Measurements from ENCODE around the gene NET1. TPM values are rescaled to one million over a fixed set of nuclear protein-coding genes. Genes with fewer than 3 reads are reported as not detected.

The NET1 gene
- total RNA-seq, 2 experiments from 2014 or later = 25.3 to 25.6 TPM

- POLR2A ChIA-PET = no interaction called here
- no peaks in the 10 kb centered on the region for H3K27me3 Mint-ChIP-seq
- H3K4me1 Mint-ChIP-seq (ENCODE audit: low read depth) = peaks cover 16% of the 10 kb centered on the region
- no peak overlapping the region for H3K4me3 Mint-ChIP-seq
- intact Hi-C loops (cut with micrococcal nuclease) = no loop called here
- no peak for DNase-seq
- H3K27ac Mint-ChIP-seq = no peak overlapping the region
- peaks cover 4% of the 10 kb centered on the region for H3K9me3 Mint-ChIP-seq
- CTCF ChIA-PET = interaction anchor here (0.8 to 5.8 kb wide), 16 partner anchors 9 to 618 kb away, joined by 3 to 65 read pairs (median 6); partner anchors contain the start of gene AKR1C3
- peaks cover 14% of the 10 kb centered on the region for H3K36me3 Mint-ChIP-seq
Measured at GRCh38 chr10:5433182-5433581, 20.8 kb downstream of the NET1 start.

- H3K4me1 Mint-ChIP-seq (ENCODE audit: low read depth) = peaks cover 17% of the 10 kb centered on the region
- peaks cover 4% of the 10 kb centered on the region for H3K9me3 Mint-ChIP-seq
- intact Hi-C loops (cut with micrococcal nuclease) = loop anchor here (1.0 to 2.0 kb wide), 3 partner anchors 50 to 617 kb away; no protein-coding TSS in a partner anchor
- DNase-seq = no peak
- H3K27ac Mint-ChIP-seq = no peak overlapping the region
- no peak overlapping the region for H3K4me3 Mint-ChIP-seq
- ChIA-PET POLR2A (no interaction called here), CTCF (interaction anchor here (0.6 to 5.8 kb wide), 25 partner anchors 9 to 621 kb away, joined by 3 to 65 read pairs (median 5); no protein-coding TSS in a partner anchor)
- no peaks in the 10 kb centered on the region for H3K27me3 Mint-ChIP-seq
- H3K36me3 Mint-ChIP-seq = peaks cover 12% of the 10 kb centered on the region
Measured at GRCh38 chr10:5434017-5434753, 21.8 kb downstream of the NET1 start.

- no peak overlapping the region for H3K27ac Mint-ChIP-seq
- no peaks in the 10 kb centered on the region for H3K27me3 Mint-ChIP-seq
- DNase-seq = no peak
- no peak overlapping the region for H3K4me3 Mint-ChIP-seq
- peaks cover 10% of the 10 kb centered on the region for H3K36me3 Mint-ChIP-seq
- CTCF ChIA-PET = interaction anchor here (0.6 to 5.8 kb wide), 15 partner anchors 8 to 1375 kb away, joined by 3 to 65 read pairs (median 8); no protein-coding TSS in a partner anchor
- peaks cover 4% of the 10 kb centered on the region for H3K9me3 Mint-ChIP-seq
- intact Hi-C loops (cut with micrococcal nuclease) = loop anchor here (2.0 kb wide), 1 partner anchor 619 kb away; no protein-coding TSS in a partner anchor
- peaks cover 17% of the 10 kb centered on the region for H3K4me1 Mint-ChIP-seq (ENCODE audit: low read depth)
- POLR2A ChIA-PET = no interaction called here
Measured at GRCh38 chr10:5435328-5435727, 23.0 kb downstream of the NET1 start.

GRCh38 chr10:5440206-5440605 lies 27.8 kb downstream of the NET1 start:
- CTCF ChIA-PET = interaction anchor here (0.6 to 9.6 kb wide), 5 partner anchors 146 to 625 kb away, joined by 3 to 237 read pairs (median 6); no protein-coding TSS in a partner anchor
- no peak overlapping the region for H3K27ac Mint-ChIP-seq

GRCh38 chr10:5441106-5441505 lies 28.7 kb downstream of the NET1 start:
- CTCF ChIA-PET = interaction anchor here (1.0 to 9.6 kb wide), 6 partner anchors 108 to 626 kb away, joined by 3 to 237 read pairs (median 6); no protein-coding TSS in a partner anchor
- intact Hi-C loops (cut with micrococcal nuclease) = loop anchor here (5.0 kb wide), 2 partner anchors 124 to 126 kb away; no protein-coding TSS in a partner anchor

More at GRCh38 chr10:5440206-5440605, 27.8 kb downstream of the NET1 start:
- intact Hi-C loops (cut with micrococcal nuclease) = loop anchor here (5.0 kb wide), 2 partner anchors 123 to 127 kb away; no protein-coding TSS in a partner anchor
- POLR2A ChIA-PET = no interaction called here
- no peaks in the 10 kb centered on the region for H3K27me3 Mint-ChIP-seq
- no peaks in the 10 kb centered on the region for H3K36me3 Mint-ChIP-seq
- no peaks in the 10 kb centered on the region for H3K9me3 Mint-ChIP-seq
- no peak overlapping the region for H3K4me3 Mint-ChIP-seq
- no peak for DNase-seq
- peaks cover 26% of the 10 kb centered on the region for H3K4me1 Mint-ChIP-seq (ENCODE audit: low read depth)

GRCh38 chr10:5442065-5442989 lies 30.0 kb downstream of the NET1 start:
- Mint-ChIP-seq H3K4me3 (no peak overlapping the region), H3K36me3 (no peaks in the 10 kb centered on the region), H3K9me3 (no peaks in the 10 kb centered on the region), H3K4me1 (ENCODE audit: low read depth) (peaks cover 38% of the 10 kb centered on the region), H3K27me3 (no peaks in the 10 kb centered on the region), H3K27ac (no peak overlapping the region)
- no peak for DNase-seq
- CTCF ChIA-PET = interaction anchor here (0.6 to 9.6 kb wide), 18 partner anchors 8 to 607 kb away, joined by 3 to 237 read pairs (median 3); partner anchors contain the start of gene NET1
- intact Hi-C loops (cut with micrococcal nuclease) = loop anchor here (1.0 to 5.0 kb wide), 4 partner anchors 106 to 181 kb away; no protein-coding TSS in a partner anchor
- POLR2A ChIA-PET = no interaction called here

More at GRCh38 chr10:5441106-5441505, 28.7 kb downstream of the NET1 start:
- Mint-ChIP-seq H3K27ac (no peak overlapping the region), H3K9me3 (no peaks in the 10 kb centered on the region), H3K36me3 (no peaks in the 10 kb centered on the region), H3K4me3 (no peak overlapping the region), H3K27me3 (no peaks in the 10 kb centered on the region), H3K4me1 (ENCODE audit: low read depth) (peaks cover 27% of the 10 kb centered on the region)
- DNase-seq = no peak
- POLR2A ChIA-PET = interaction anchor here (0.7 kb wide), 1 partner anchor 181 kb away, joined by 3 read pairs; no protein-coding TSS in a partner anchor

- H3K4me1 Mint-ChIP-seq (ENCODE audit: low read depth) = peaks cover 38% of the 10 kb centered on the region
- POLR2A ChIA-PET = no interaction called here
- CTCF ChIA-PET = interaction anchor here (0.8 to 9.6 kb wide), 11 partner anchors 8 to 593 kb away, joined by 3 to 237 read pairs (median 9); partner anchors contain the start of gene NET1
- no peaks in the 10 kb centered on the region for H3K9me3 Mint-ChIP-seq
- H3K4me3 Mint-ChIP-seq = no peak overlapping the region
- H3K27ac Mint-ChIP-seq = no peak overlapping the region
- intact Hi-C loops (cut with micrococcal nuclease) = loop anchor here (1.0 to 5.0 kb wide), 4 partner anchors 106 to 180 kb away; no protein-coding TSS in a partner anchor
- no peak for DNase-seq
- H3K36me3 Mint-ChIP-seq = no peaks in the 10 kb centered on the region
- no peaks in the 10 kb centered on the region for H3K27me3 Mint-ChIP-seq
Measured at GRCh38 chr10:5442990-5443370, 30.6 kb downstream of the NET1 start.

- POLR2A ChIA-PET = no interaction called here
- H3K27ac Mint-ChIP-seq = no peak overlapping the region
- CTCF ChIA-PET = interaction anchor here (1.0 to 9.6 kb wide), 7 partner anchors 9 to 628 kb away, joined by 3 to 237 read pairs (median 19); partner anchors contain the start of gene AKR1C4
- H3K27me3 Mint-ChIP-seq = no peaks in the 10 kb centered on the region
- H3K4me3 Mint-ChIP-seq = no peak overlapping the region
- no peaks in the 10 kb centered on the region for H3K36me3 Mint-ChIP-seq
- H3K4me1 Mint-ChIP-seq (ENCODE audit: low read depth) = peaks cover 39% of the 10 kb centered on the region
- intact Hi-C loops (cut with micrococcal nuclease) = loop anchor here (2.0 to 5.0 kb wide), 3 partner anchors 105 to 126 kb away; no protein-coding TSS in a partner anchor
- no peak for DNase-seq
- H3K9me3 Mint-ChIP-seq = no peaks in the 10 kb centered on the region
Measured at GRCh38 chr10:5443429-5443828, 31.1 kb downstream of the NET1 start.

- DNase-seq = no peak
- H3K4me3 Mint-ChIP-seq = no peak overlapping the region
- intact Hi-C loops (cut with micrococcal nuclease) = loop anchor here (5.0 kb wide), 1 partner anchor 153 kb away; no protein-coding TSS in a partner anchor
- H3K36me3 Mint-ChIP-seq = no peaks in the 10 kb centered on the region
- no peaks in the 10 kb centered on the region for H3K27me3 Mint-ChIP-seq
- H3K4me1 Mint-ChIP-seq (ENCODE audit: low read depth) = peaks cover 45% of the 10 kb centered on the region
- ChIA-PET CTCF (interaction anchor here (1.2 to 9.6 kb wide), 6 partner anchors 10 to 630 kb away, joined by 3 to 237 read pairs (median 20); no protein-coding TSS in a partner anchor), POLR2A (no interaction called here)
- H3K9me3 Mint-ChIP-seq = no peaks in the 10 kb centered on the region
- no peak overlapping the region for H3K27ac Mint-ChIP-seq
Measured at GRCh38 chr10:5445006-5445405, 32.6 kb downstream of the NET1 start.

- Mint-ChIP-seq H3K27me3 (no peaks in the 10 kb centered on the region), H3K9me3 (no peaks in the 10 kb centered on the region), H3K36me3 (no peaks in the 10 kb centered on the region), H3K4me1 (ENCODE audit: low read depth) (peaks cover 45% of the 10 kb centered on the region), H3K4me3 (peak overlapping the region; percentile 65), H3K27ac (peak overlapping the region; percentile 3)
- ChIA-PET POLR2A (no interaction called here), CTCF (interaction anchor here (2.1 to 3.3 kb wide), 5 partner anchors 11 to 632 kb away, joined by 8 to 44 read pairs (median 10); no protein-coding TSS in a partner anchor)
- DNase-seq = peak; percentile 74
- intact Hi-C loops (cut with micrococcal nuclease) = loop anchor here (2.0 to 5.0 kb wide), 3 partner anchors 34 to 238 kb away; partner anchors contain the start of genes NET1 and TASOR2
Measured at GRCh38 chr10:5446390-5446926, 34.1 kb downstream of the NET1 start.

- H3K27ac Mint-ChIP-seq = no peak overlapping the region
- no peaks in the 10 kb centered on the region for H3K27me3 Mint-ChIP-seq
- H3K4me1 Mint-ChIP-seq (ENCODE audit: low read depth) = peaks cover 45% of the 10 kb centered on the region
- ChIA-PET POLR2A (interaction anchor here (1.0 kb wide), 1 partner anchor 176 kb away, joined by 4 read pairs; no protein-coding TSS in a partner anchor), CTCF (interaction anchor here (0.6 to 3.3 kb wide), 9 partner anchors 12 to 632 kb away, joined by 3 to 44 read pairs (median 8); no protein-coding TSS in a partner anchor)
- peak overlapping the region; percentile 14 for H3K4me3 Mint-ChIP-seq
- H3K36me3 Mint-ChIP-seq = no peaks in the 10 kb centered on the region
- intact Hi-C loops (cut with micrococcal nuclease) = loop anchor here (1.0 to 5.0 kb wide), 4 partner anchors 34 to 238 kb away; partner anchors contain the start of genes NET1 and TASOR2
- no peak for DNase-seq
- H3K9me3 Mint-ChIP-seq = no peaks in the 10 kb centered on the region
Measured at GRCh38 chr10:5447056-5447455, 34.7 kb downstream of the NET1 start.

Data from activated CD4-positive, alpha-beta memory T cell treated with anti-CD3 and anti-CD28 coated beads for 36 hours (primary cell).